Ectodermal cell (in vitro differentiated cells): ENCODE measurements around the gene CTNNA3.

Experiments
- H3K27ac ChIP-seq: 2 replicates; pipeline ENCODE4 v1.7.0; 2013; ENCODE audit warnings: mild to moderate bottlenecking, low read depth, low read length; ENCODE audit not compliant: insufficient read depth, poor library complexity, severe bottlenecking
- H3K27me3 ChIP-seq: 2 replicates; pipeline ENCODE4 v1.7.0; 2013; ENCODE audit warnings: mild to moderate bottlenecking, low read length; ENCODE audit not compliant: insufficient read depth, control insufficient read depth, poor library complexity, severe bottlenecking
- H3K36me3 ChIP-seq: one replicate; pipeline ENCODE4 v1.7.0; 2013; ENCODE audit warnings: low read length; ENCODE audit not compliant: control insufficient read depth, insufficient read depth
- H3K4me1 ChIP-seq: one replicate; pipeline ENCODE4 v1.7.0; 2013; ENCODE audit warnings: low read length; ENCODE audit not compliant: control insufficient read depth, insufficient read depth
- H3K4me3 ChIP-seq: 2 replicates; pipeline ENCODE4 v1.7.0; 2013; ENCODE audit warnings: low read depth, low read length, control low read depth; ENCODE audit not compliant: insufficient read depth
- H3K9me3 ChIP-seq: 2 replicates; pipeline ENCODE4 v1.7.0; 2013; ENCODE audit warnings: mild to moderate bottlenecking, low read length, moderate library complexity; ENCODE audit not compliant: control insufficient read depth
- WGBS, 2 experiments: methylation state at CpG; one replicate each; pipeline ENCODE4 v1.1.7; 2013; ENCODE audit warnings: missing lambda C conversion rate in 2 of 2; 5-methylcytosine and 5-hydroxymethylcytosine counted together

CTNNA3 gene

GRCh38 chr10:66780796-66781195 lies 915.2 kb downstream of the CTNNA3 start:
- H3K36me3 ChIP-seq = no peaks in the 10 kb centered on the region
- H3K4me1 ChIP-seq = no peaks in the 10 kb centered on the region
- H3K27me3 ChIP-seq = no peaks in the 10 kb centered on the region
- H3K9me3 ChIP-seq = no peaks in the 10 kb centered on the region
- 93% methylated on average over 3 of the region's 3 CpGs; no CpG with 5 or more reads in 1 of the 2 experiments for WGBS, 2 experiments
- H3K4me3 ChIP-seq = no peak overlapping the region
- H3K27ac ChIP-seq = no peak overlapping the region

GRCh38 chr10:66778351-66778750 lies 917.6 kb downstream of the CTNNA3 start:
- 76 to 77% methylated on average over 3 to 4 of the region's 4 CpGs for WGBS, 2 experiments
- no peak overlapping the region for H3K27ac ChIP-seq
- no peaks in the 10 kb centered on the region for H3K4me1 ChIP-seq
- no peaks in the 10 kb centered on the region for H3K36me3 ChIP-seq
- no peak overlapping the region for H3K4me3 ChIP-seq
- no peaks in the 10 kb centered on the region for H3K27me3 ChIP-seq
- H3K9me3 ChIP-seq = no peaks in the 10 kb centered on the region

GRCh38 chr10:66777665-66778064 lies 918.3 kb downstream of the CTNNA3 start:
- Histone ChIP-seq H3K36me3 (no peaks in the 10 kb centered on the region), H3K4me3 (no peak overlapping the region), H3K9me3 (no peaks in the 10 kb centered on the region), H3K27me3 (no peaks in the 10 kb centered on the region), H3K27ac (no peak overlapping the region), H3K4me1 (no peaks in the 10 kb centered on the region)
- WGBS, 2 experiments = 98 to 100% methylated on average over 1 to 2 of the region's 2 CpGs

DNA sequence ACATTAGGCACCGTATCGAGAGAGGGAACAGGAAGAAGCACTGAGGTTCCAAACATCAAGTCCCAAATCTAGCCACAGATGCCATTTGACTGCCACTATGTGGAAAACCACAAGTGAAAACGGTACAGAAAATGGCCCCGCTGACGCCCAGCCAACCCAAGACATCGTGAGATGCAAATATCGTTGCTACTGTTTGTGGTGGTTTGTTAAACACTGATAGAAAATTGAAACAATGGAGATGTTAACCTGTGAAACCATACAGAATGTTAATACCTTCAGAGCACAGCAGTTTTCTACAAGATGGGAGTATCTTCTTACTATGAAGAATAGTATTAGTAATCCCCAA lies 922.5 kb downstream of the CTNNA3 start:
- Histone ChIP-seq H3K9me3 (no peaks in the 10 kb centered on the region), H3K27me3 (no peaks in the 10 kb centered on the region), H3K4me1 (no peaks in the 10 kb centered on the region), H3K36me3 (no peaks in the 10 kb centered on the region), H3K27ac (no peak overlapping the region), H3K4me3 (no peak overlapping the region)
- WGBS, 2 experiments = 93 to 94% methylated on average over 7 of the region's 7 CpGs

GRCh38 chr10:66772548-66773471 lies 923.2 kb downstream of the CTNNA3 start:
- H3K9me3 ChIP-seq = no peaks in the 10 kb centered on the region
- no peaks in the 10 kb centered on the region for H3K4me1 ChIP-seq
- no peaks in the 10 kb centered on the region for H3K27me3 ChIP-seq
- H3K36me3 ChIP-seq = no peaks in the 10 kb centered on the region
- H3K27ac ChIP-seq = no peak overlapping the region
- WGBS, 2 experiments = 82 to 91% methylated on average over 3 to 4 of the region's 4 CpGs
- H3K4me3 ChIP-seq = no peak overlapping the region

DNA sequence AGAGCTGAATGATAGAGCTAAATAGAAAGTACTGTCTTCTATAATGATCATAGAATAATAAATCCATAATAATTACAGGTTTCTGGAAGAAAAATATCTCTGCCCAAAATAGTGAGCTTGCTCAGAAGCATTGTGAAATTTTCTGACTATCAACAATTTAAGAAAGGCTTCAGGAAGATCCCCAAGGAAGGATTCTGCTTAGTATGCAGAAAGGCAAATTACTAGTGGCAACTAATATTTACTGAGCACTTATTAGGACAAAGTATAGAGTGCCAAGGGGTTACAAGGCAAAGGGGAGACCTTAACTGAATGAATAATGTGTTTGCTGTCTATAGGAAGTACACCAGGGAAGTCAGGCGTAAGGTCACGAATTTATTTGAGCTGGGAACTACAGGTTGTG lies 928.3 kb downstream of the CTNNA3 start:
- Histone ChIP-seq H3K4me1 (no peaks in the 10 kb centered on the region), H3K27ac (no peak overlapping the region), H3K9me3 (no peaks in the 10 kb centered on the region), H3K36me3 (no peaks in the 10 kb centered on the region), H3K27me3 (no peaks in the 10 kb centered on the region), H3K4me3 (no peak overlapping the region)
- WGBS, 2 experiments = 60 to 70% methylated on average over 2 of the region's 2 CpGs

- H3K9me3 ChIP-seq = no peaks in the 10 kb centered on the region
- H3K4me1 ChIP-seq = no peaks in the 10 kb centered on the region
- H3K27ac ChIP-seq = no peak overlapping the region
- no peaks in the 10 kb centered on the region for H3K36me3 ChIP-seq
- H3K4me3 ChIP-seq = no peak overlapping the region
- no peaks in the 10 kb centered on the region for H3K27me3 ChIP-seq
- WGBS, 2 experiments = 90 to 94% methylated on average over 4 of the region's 4 CpGs
These were observed 933.7 kb downstream of the CTNNA3 start for GRCh38 chr10:66762218-66762729.

GRCh38 chr10:66760941-66761340 lies 935.1 kb downstream of the CTNNA3 start:
- Histone ChIP-seq H3K4me3 (no peak overlapping the region), H3K36me3 (no peaks in the 10 kb centered on the region), H3K9me3 (no peaks in the 10 kb centered on the region), H3K4me1 (no peaks in the 10 kb centered on the region), H3K27me3 (no peaks in the 10 kb centered on the region), H3K27ac (no peak overlapping the region)
- 83% methylated on average over 1 of the region's 1 CpG; no CpG with 5 or more reads in 1 of the 2 experiments for WGBS, 2 experiments

- no peaks in the 10 kb centered on the region for H3K36me3 ChIP-seq
- H3K27ac ChIP-seq = no peak overlapping the region
- WGBS, 2 experiments = 92 to 94% methylated on average over 2 of the region's 3 CpGs
- no peaks in the 10 kb centered on the region for H3K4me1 ChIP-seq
- H3K9me3 ChIP-seq = no peaks in the 10 kb centered on the region
- no peak overlapping the region for H3K4me3 ChIP-seq
- no peaks in the 10 kb centered on the region for H3K27me3 ChIP-seq
These were observed 940.5 kb downstream of the CTNNA3 start for GRCh38 chr10:66755474-66755873.

GRCh38 chr10:66752714-66753113 lies 943.3 kb downstream of the CTNNA3 start:
- Histone ChIP-seq H3K27ac (no peak overlapping the region), H3K9me3 (no peaks in the 10 kb centered on the region), H3K4me1 (no peaks in the 10 kb centered on the region), H3K36me3 (no peaks in the 10 kb centered on the region), H3K27me3 (no peaks in the 10 kb centered on the region), H3K4me3 (no peak overlapping the region)
- WGBS, 2 experiments = 89 to 100% methylated on average over 1 of the region's 1 CpG
